Stimulated activated CD4-positive, alpha-beta T cell treated with anti-CD3 and anti-CD28 coated beads, Interleukin-1b, Interleukin-23, amount 100 ng/mL, for 4 hours (primary cell): ENCODE measurements around the gene PHF20.
A peak's percentile ranks its signal among the peaks of the same experiment; 100 is the strongest.
"Not testable (repeated sequence)": the region's sequence is repeated elsewhere in the genome, so short reads cannot be mapped to it uniquely, and the experiment has no call there.

Experiments
- DNase-seq, 2 donors: peaks; one replicate each; pipeline ENCODE4 v3.0.0-alpha.2; 2020; ENCODE audit warnings: low read depth in 2 of 2

PHF20 gene

GRCh38 chr20:35739294-35740163 lies 32.3 kb upstream of the PHF20 start:
- DNase-seq: no peak

- DNase-seq: peak; percentile 94 to 98
Observed at GRCh38 chr20:35741892-35742740, 29.7 kb upstream of the PHF20 start, which contains the start of gene RBM39. Gene RBM39, minus strand, starts transcription at chr20:35742260. Its CDS starts 1,386 bp downstream, at chr20:35740874.

GRCh38 chr20:35742741-35743523 lies 28.9 kb upstream of the PHF20 start:
- DNase-seq: no peak

GRCh38 chr20:35743693-35744491 lies 27.9 kb upstream of the PHF20 start:
- DNase-seq: no peak

GRCh38 chr20:35744492-35744841 lies 27.3 kb upstream of the PHF20 start:
- DNase-seq: not testable (repeated sequence)

- no peak for DNase-seq
Observed at GRCh38 chr20:35750611-35751010, 21.2 kb upstream of the PHF20 start.

- no peak for DNase-seq
Observed at GRCh38 chr20:35756404-35756803, 15.4 kb upstream of the PHF20 start.

- no peak for DNase-seq
Observed at GRCh38 chr20:35757098-35757705, 14.6 kb upstream of the PHF20 start.

GRCh38 chr20:35761548-35761947 lies 10.3 kb upstream of the PHF20 start:
- DNase-seq: not testable (repeated sequence)

- DNase-seq: no peak
Observed at GRCh38 chr20:35762461-35762860, 9.4 kb upstream of the PHF20 start.

- not testable (repeated sequence) for DNase-seq
Observed at GRCh38 chr20:35764936-35765335, 6.9 kb upstream of the PHF20 start.

GRCh38 chr20:35766843-35767242 lies 5.0 kb upstream of the PHF20 start:
- DNase-seq: no peak

GRCh38 chr20:35767683-35768481 lies 3.9 kb upstream of the PHF20 start:
- peak; percentile 12 to 39 for DNase-seq

- DNase-seq: peak; percentile 15 to 16
Observed at GRCh38 chr20:35768731-35769664, 2.8 kb upstream of the PHF20 start.

GRCh38 chr20:35771367-35771688 lies 487 bp upstream of the PHF20 start:
- no peak for DNase-seq

GRCh38 chr20:35772563-35773058 lies 796 bp downstream of the PHF20 start:
- DNase-seq: no peak

GRCh38 chr20:35773154-35773751 lies 1.4 kb downstream of the PHF20 start:
- DNase-seq: no peak

GRCh38 chr20:35774391-35774790 lies 2.6 kb downstream of the PHF20 start:
- no peak for DNase-seq
